Measurements from ENCODE around the gene SHH.

SHH gene

GRCh38 chr7:155762036-155762435 is 50.2 kb downstream of the SHH start:
- DNase-seq = no peak

- no peak for DNase-seq
Observed at GRCh38 chr7:155761162-155761561, 51.1 kb downstream of the SHH start.

GRCh38 chr7:155759740-155760430 is 52.4 kb downstream of the SHH start:
- no peak for DNase-seq

GRCh38 chr7:155758348-155758747 is 53.9 kb downstream of the SHH start:
- no peak for DNase-seq

- no peak for DNase-seq
Observed at GRCh38 chr7:155756322-155756721, 55.9 kb downstream of the SHH start.

- DNase-seq = no peak
Observed at GRCh38 chr7:155755026-155755425, 57.2 kb downstream of the SHH start.

- DNase-seq = no peak
Observed at GRCh38 chr7:155754165-155754564, 58.1 kb downstream of the SHH start.

GRCh38 chr7:155753446-155753965 is 58.8 kb downstream of the SHH start:
- DNase-seq = no peak

GRCh38 chr7:155752756-155753445 is 59.4 kb downstream of the SHH start:
- no peak for DNase-seq

GRCh38 chr7:155751409-155751808 is 60.9 kb downstream of the SHH start:
- DNase-seq = no peak

- no peak for DNase-seq
Observed at GRCh38 chr7:155750255-155751125, 61.8 kb downstream of the SHH start.

Measured in SHP77 treated with DMSO at 0.1 percent for 48 hours (cell line).